Brain microvascular endothelial cell (primary cell): Measurements from ENCODE around the gene PLEKHA8.

ENCODE experiments used
- DNase-seq: peaks from one replicate; pipeline ENCODE4 v3.0.0-alpha.2; 2020
- H3K27ac ChIP-seq: fragments of 250-450 bp; sonication (Bioruptor Pico); 2 replicates; pipeline ENCODE4 v1.5.1; 2020; ENCODE audit warnings: mild to moderate bottlenecking, moderate library complexity
- H3K27me3 ChIP-seq: fragments of 250-450 bp; sonication (Bioruptor Pico); replicated peaks from 2 replicates; pipeline ENCODE4 v1.5.1; 2020; ENCODE audit warnings: mild to moderate bottlenecking
- H3K36me3 ChIP-seq: fragments of 250-450 bp; sonication (Bioruptor Pico); replicated peaks from 2 replicates; pipeline ENCODE4 v1.5.1; 2020; ENCODE audit warnings: mild to moderate bottlenecking
- H3K4me3 ChIP-seq: 2 replicates; pipeline ENCODE4 v1.5.1; 2011; ENCODE audit warnings: low read depth, mild to moderate bottlenecking, control low read depth, low read length, moderate library complexity
- in situ Hi-C: cut with HindIII; loops from 2 replicates; pipeline ENCODE4 v1.10.0; 2017; ENCODE audit warnings: low sequenced_read_pairs, low pct_ligation_motif_present
- TF ChIP-seq, protein P1 (sequence below): IDR thresholded peaks from 2 replicates; pipeline ENCODE4 v1.5.1; 2011; ENCODE audit warnings: low read depth, mild to moderate bottlenecking, moderate library complexity, low read length, control low read depth, inconsistent platforms; ENCODE audit errors: missing control alignments

Gene PLEKHA8, protein sequence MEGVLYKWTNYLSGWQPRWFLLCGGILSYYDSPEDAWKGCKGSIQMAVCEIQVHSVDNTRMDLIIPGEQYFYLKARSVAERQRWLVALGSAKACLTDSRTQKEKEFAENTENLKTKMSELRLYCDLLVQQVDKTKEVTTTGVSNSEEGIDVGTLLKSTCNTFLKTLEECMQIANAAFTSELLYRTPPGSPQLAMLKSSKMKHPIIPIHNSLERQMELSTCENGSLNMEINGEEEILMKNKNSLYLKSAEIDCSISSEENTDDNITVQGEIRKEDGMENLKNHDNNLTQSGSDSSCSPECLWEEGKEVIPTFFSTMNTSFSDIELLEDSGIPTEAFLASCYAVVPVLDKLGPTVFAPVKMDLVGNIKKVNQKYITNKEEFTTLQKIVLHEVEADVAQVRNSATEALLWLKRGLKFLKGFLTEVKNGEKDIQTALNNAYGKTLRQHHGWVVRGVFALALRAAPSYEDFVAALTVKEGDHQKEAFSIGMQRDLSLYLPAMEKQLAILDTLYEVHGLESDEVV

DNA sequence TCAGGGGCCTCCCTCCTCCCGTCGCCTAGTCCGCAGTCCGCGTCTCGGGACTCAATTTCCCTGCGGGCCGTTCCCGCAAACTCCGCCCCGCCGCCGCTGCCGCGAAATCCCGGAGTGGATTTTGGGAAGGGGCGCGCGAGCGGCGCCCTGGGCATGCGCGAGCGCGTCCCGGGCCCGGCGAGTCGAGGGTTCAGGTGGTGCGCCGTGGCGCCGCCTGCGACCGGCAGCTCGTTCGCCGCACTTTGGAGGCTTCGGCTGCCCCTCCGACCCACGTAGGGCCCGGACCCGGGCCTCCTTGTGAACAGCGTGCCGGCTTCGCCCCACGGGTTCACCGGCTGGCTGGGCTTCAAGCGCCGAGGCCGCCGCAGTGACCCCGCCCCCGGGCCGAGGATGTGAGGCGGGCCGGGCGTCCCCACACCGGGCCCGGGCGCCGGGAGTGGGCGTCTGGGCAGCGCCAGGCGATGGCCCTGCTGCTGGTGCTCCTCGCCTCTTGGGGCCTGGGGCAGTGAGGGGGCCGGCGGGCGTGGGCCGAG is at the start of gene PLEKHA8:
Gene PLEKHA8 (plus strand): TSS at position 197 of the 533 bp plus-strand sequence. CDS start 351 bp downstream, outside the sequence.
- Histone ChIP-seq H3K36me3 (no peaks in the 10 kb centered on the region), H3K27ac (peak within 1 kb of the TSS; percentile 13), H3K4me3 (peak within 1 kb of the TSS; percentile 66), H3K27me3 (no peaks in the 10 kb centered on the region)
- TF ChIP-seq, protein P1, sequence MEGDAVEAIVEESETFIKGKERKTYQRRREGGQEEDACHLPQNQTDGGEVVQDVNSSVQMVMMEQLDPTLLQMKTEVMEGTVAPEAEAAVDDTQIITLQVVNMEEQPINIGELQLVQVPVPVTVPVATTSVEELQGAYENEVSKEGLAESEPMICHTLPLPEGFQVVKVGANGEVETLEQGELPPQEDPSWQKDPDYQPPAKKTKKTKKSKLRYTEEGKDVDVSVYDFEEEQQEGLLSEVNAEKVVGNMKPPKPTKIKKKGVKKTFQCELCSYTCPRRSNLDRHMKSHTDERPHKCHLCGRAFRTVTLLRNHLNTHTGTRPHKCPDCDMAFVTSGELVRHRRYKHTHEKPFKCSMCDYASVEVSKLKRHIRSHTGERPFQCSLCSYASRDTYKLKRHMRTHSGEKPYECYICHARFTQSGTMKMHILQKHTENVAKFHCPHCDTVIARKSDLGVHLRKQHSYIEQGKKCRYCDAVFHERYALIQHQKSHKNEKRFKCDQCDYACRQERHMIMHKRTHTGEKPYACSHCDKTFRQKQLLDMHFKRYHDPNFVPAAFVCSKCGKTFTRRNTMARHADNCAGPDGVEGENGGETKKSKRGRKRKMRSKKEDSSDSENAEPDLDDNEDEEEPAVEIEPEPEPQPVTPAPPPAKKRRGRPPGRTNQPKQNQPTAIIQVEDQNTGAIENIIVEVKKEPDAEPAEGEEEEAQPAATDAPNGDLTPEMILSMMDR, result no peak
- peak; percentile 73 for DNase-seq
- in situ Hi-C loops, result no loop called here

DNA sequence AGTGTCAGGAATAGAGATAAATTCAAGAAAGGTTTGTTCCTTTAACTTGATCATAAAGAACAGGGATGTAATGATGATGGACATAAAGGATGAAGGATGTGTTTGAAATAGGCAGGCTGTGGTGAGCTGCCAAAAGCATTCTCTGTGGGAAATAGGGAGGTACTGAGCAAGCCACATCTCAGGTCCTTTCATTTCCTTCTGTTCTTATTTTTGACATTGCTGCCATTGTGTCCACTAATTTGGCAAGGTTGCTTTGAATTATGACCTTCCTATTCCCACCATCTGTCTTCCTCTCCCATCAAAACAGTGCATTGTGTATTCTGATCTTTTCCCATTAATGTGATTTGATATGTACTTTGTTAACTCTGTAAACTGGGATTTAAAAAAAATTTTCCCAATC is 48.1 kb upstream of the PLEKHA8 start:
- no peak for DNase-seq
- H3K36me3 ChIP-seq, result no peaks in the 10 kb centered on the region
- TF ChIP-seq, protein P1, result no peak
- no peaks in the 10 kb centered on the region for H3K27me3 ChIP-seq
- no peak overlapping the region for H3K4me3 ChIP-seq
- in situ Hi-C loops, result no loop called here
- H3K27ac ChIP-seq, result no peak overlapping the region

DNA sequence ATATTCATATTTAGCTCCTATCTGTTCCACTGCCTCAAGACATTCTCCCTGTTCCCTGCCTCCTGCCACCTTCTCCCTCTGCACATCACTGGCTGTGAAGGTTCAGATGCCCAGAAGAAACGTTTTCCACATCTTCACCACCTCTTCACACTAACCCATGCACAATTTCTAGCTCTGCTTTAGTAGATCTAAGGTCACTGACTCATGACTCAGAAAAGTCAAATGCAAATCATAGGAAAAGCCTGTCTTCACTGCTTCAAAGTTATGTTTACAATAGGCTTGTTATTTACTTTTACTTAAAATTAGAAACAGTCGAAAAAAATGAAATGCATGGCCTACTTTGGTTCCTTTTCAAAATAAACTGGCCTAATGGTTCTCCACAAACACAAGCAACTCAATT is 41.1 kb upstream of the PLEKHA8 start:
- no peaks in the 10 kb centered on the region for H3K36me3 ChIP-seq
- in situ Hi-C loops, result no loop called here
- no peak overlapping the region for H3K4me3 ChIP-seq
- peak overlapping the region; percentile 82 for H3K27ac ChIP-seq
- no peak for DNase-seq
- no peaks in the 10 kb centered on the region for H3K27me3 ChIP-seq
- TF ChIP-seq, protein P1, result no peak

DNA sequence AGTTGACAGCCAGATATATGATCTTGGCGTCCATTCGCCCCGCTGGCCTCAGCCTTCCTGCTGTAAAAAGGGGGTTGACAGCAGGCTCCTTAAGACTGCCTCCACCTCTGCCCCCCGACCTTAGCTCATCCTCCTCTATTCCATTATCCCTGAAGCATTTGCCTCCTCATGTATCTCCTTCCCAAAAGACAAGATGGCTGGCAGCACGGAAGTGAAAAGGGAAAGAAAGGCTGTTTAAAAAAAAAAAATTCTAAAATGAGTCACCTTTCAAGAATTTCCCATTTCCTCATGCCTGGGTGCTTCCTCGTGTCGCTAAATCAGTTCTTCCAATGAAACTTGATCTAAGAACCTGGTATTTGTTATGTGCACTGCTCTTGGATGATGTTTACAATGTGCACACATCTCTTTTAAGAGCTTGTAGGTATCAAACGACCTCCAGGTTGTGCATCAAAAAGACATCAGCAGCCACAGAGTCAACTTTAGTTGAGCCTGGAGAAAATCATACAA is 40.3 kb upstream of the PLEKHA8 start:
- H3K36me3 ChIP-seq, result no peaks in the 10 kb centered on the region
- TF ChIP-seq, protein P1, result no peak
- H3K27ac ChIP-seq, result peak overlapping the region; percentile 82
- peak overlapping the region; percentile 84 for H3K4me3 ChIP-seq
- no peaks in the 10 kb centered on the region for H3K27me3 ChIP-seq
- peak; percentile 57 for DNase-seq
- in situ Hi-C loops, result no loop called here

DNA sequence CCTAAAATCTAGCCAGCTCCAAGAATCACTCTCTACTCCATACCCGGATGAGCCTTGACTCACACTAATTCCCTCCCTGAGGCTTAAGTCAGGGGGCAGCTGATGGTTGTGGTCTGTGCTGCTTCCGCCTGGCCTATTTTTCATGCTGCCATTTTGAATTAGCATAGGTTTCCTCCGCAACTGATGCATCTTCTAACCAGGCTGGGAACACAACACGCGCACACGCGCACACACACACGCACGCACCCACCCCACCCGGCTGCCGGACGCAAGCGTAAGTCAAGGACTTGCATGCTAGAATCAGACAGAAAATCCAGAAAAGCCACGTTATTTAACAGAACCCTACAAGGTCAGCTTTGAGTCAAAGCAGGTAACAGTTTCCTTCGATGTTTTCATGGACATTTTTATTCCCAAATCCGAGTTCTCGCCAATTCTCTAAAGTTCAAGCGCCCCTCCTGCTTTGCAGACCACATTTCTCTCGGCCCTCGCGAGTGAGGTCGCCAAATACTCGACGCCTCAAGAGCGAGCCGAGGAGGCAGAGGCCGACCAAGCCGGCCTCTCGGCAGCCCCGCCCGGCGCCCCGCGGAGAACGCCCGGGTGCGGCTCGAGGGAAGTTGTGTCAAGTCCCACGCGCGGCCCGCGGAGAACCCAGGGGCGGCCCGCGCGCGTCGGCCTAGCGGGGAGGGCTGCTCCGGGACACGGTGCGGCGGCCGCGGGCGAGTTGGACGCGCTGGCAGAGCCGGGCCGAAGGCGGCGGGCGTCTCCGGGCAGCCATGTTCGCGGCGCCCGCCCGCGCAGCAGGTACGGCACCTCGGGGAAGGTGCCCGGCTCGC is 39.6 kb upstream of the PLEKHA8 start:
- in situ Hi-C loops, result no loop called here
- TF ChIP-seq, protein P1, result no peak
- H3K27ac ChIP-seq, result peak overlapping the region; percentile 82
- peak overlapping the region; percentile 84 for H3K4me3 ChIP-seq
- DNase-seq, result peak; percentile 64
- H3K36me3 ChIP-seq, result no peaks in the 10 kb centered on the region
- no peaks in the 10 kb centered on the region for H3K27me3 ChIP-seq
